Adrenal gland (tissue), 12 donors: Measurements from ENCODE around the gene RELN. TPM values are rescaled to one million over a fixed set of nuclear protein-coding genes. Genes with fewer than 3 reads are reported as not detected.

Experiments
- DNase-seq, 7 donors: peaks; one replicate each; pipeline ENCODE4 v3.0.0-alpha.2; 2019 to 2020
- H3K27ac ChIP-seq, 5 donors: fragments of 200-600 bp; sonication (generic) in 4 of 5; 1 replicate in 3 of 5; 2 replicates in 2 of 5; pipeline versions ENCODE4 v1.5.1 to v1.8.0; 2016 to 2020; ENCODE audit warnings: mild to moderate bottlenecking in 1 of 5
- H3K27me3 ChIP-seq: fragments of 200-600 bp; 2 replicates; pipeline ENCODE4 v1.8.0; 2021
- H3K36me3 ChIP-seq, 2 donors: fragments of 200-600 bp; replicated peaks in 1 of 2; 1 replicate in 1 of 2; 2 replicates in 1 of 2; pipeline versions ENCODE4 v1.5.1 to v1.8.0; 2018 to 2022
- H3K4me1 ChIP-seq, 2 donors: fragments of 200-600 bp; replicated peaks in 1 of 2; 1 replicate in 1 of 2; 2 replicates in 1 of 2; pipeline versions ENCODE4 v1.5.1 to v1.8.0; 2018 to 2021
- H3K4me3 ChIP-seq, 4 donors: fragments of 200-600 bp; sonication (generic) in 3 of 4; one replicate each; pipeline ENCODE4 v1.5.1; 2016 to 2018
- H3K9me3 ChIP-seq, 3 donors: fragments of 200-600 bp; sonication (generic) in 1 of 3; replicated peaks in 1 of 3; 1 replicate in 2 of 3; 2 replicates in 1 of 3; pipeline versions ENCODE4 v1.5.1 to v1.8.0; 2016 to 2021
- CTCF ChIP-seq, 6 experiments: fragments of 450-650 bp in 4 of 6; fragments of 200-600 bp in 2 of 6; sonication (generic) in 1 of 6; IDR thresholded peaks; 1 replicate in 5 of 6; 2 replicates in 1 of 6; pipeline versions ENCODE4 v1.5.1 to v1.8.0; 2016 to 2021; ENCODE audit warnings: antibody characterized with exemption in 6 of 6, mild to moderate bottlenecking in 2 of 6, moderate library complexity in 1 of 6
- POLR2A ChIP-seq, 2 donors: fragments of 450-650 bp; IDR thresholded peaks; one replicate each; pipeline ENCODE4 v1.6.1; 2017; ENCODE audit warnings: antibody characterized with exemption in 2 of 2, mild to moderate bottlenecking in 2 of 2, moderate library complexity in 1 of 2
- WGBS, 4 donors: extraction: QIAGEN DNeasy Blood & Tissue Kit in 2 of 4; methylation state at CpG; one replicate each; pipeline versions ENCODE4 v1.1.5 to v1.1.7; 2013 to 2017; 5-methylcytosine and 5-hydroxymethylcytosine counted together
- intact Hi-C, 2 donors: fragments of 100-400 bp; cut with DNase I; formaldehyde crosslinking; loops; one replicate each; pipeline versions ENCODE4 v1.14.1 to v1.15.0; 2022 to 2023
- polyA plus RNA-seq, 3 donors: library from polyadenylated mRNA; stranded (reverse); fragments of 200-250 nt in 2 of 3; fragments of 350-450 nt in 1 of 3; fragmentation: Illumina TruSeq in 1 of 3; extraction: RNeasy Lipid Tissue Mini Kit (QIAGEN cat#74804) in 1 of 3; gene quantifications; one replicate each; pipeline ENCODE4 v1.2.3, GENCODE V29; 2013 to 2014
- total RNA-seq, 9 donors: library from RNA; depleted of rRNA in 4 of 9; stranded (reverse); fragments of >200 nt in 4 of 9; fragments of 120-200 nt in 1 of 9; fragmentation: NEBNext Ultra II Directional in 1 of 9; extraction: Animal tissue kit (Norgen Biotek cat#: 25700) in 1 of 9; gene quantifications; one replicate each; pipeline versions ENCODE4 v1.1.0 to v1.2.4, GENCODE V29; 2013 to 2023
- donor health status: healthy with polysubstance abuse.
- donor health status: Bipolar disorder and iron deficiency.
- donor health status: DM: yes; HTN: yes; CAD: no.
- donor health status: DM: no; HTN: no; CAD: no.
- donor health status: DM: no; HTN: no; CAD: no.
- donor health status: DM: yes; HTN: yes; CAD: no.

The RELN gene
- total and polyA plus RNA-seq, 12 donors: 0.88 to 7.9 (median 2.3) TPM

GRCh38 chr7:103762065-103762760 lies 227.2 kb downstream of the RELN start:
- TF ChIP-seq POLR2A (IDR thresholded peaks at IDR 0.05) (no peak), CTCF (IDR thresholded peaks at IDR 0.05) (no peak)
- H3K27ac ChIP-seq: no peak overlapping the region
- H3K36me3 ChIP-seq: no peaks in the 10 kb centered on the region
- no peaks in the 10 kb centered on the region for H3K27me3 ChIP-seq
- intact Hi-C loops: no loop called here
- WGBS, 4 donors: 61 to 72% (median 66%) methylated on average over 3 of the region's 3 CpGs
- H3K4me1 ChIP-seq: no peaks in the 10 kb centered on the region
- DNase-seq: no peak
- H3K9me3 ChIP-seq: no peaks in the 10 kb centered on the region
- no peak overlapping the region for H3K4me3 ChIP-seq

GRCh38 chr7:103752995-103753394 lies 236.5 kb downstream of the RELN start:
- no peaks in the 10 kb centered on the region for H3K27me3 ChIP-seq
- intact Hi-C loops: no loop called here
- DNase-seq: no peak
- no peak overlapping the region for H3K27ac ChIP-seq
- no peaks in the 10 kb centered on the region for H3K4me1 ChIP-seq
- no peaks in the 10 kb centered on the region for H3K36me3 ChIP-seq
- 49 to 74% (median 60%) methylated on average over 2 of the region's 2 CpGs for WGBS, 4 donors
- no peaks in the 10 kb centered on the region for H3K9me3 ChIP-seq
- TF ChIP-seq CTCF (IDR thresholded peaks at IDR 0.05) (no peak), POLR2A (IDR thresholded peaks at IDR 0.05) (no peak)
- H3K4me3 ChIP-seq: no peak overlapping the region

- Histone ChIP-seq H3K27ac (no peak overlapping the region), H3K27me3 (no peaks in the 10 kb centered on the region), H3K4me3 (no peak overlapping the region), H3K36me3 (no peaks in the 10 kb centered on the region), H3K9me3 (no peaks in the 10 kb centered on the region), H3K4me1 (no peaks in the 10 kb centered on the region)
- intact Hi-C loops: no loop called here
- DNase-seq: no peak
- WGBS, 4 donors: 80 to 88% (median 83%) methylated on average over 7 to 8 of the region's 8 CpGs
- TF ChIP-seq POLR2A (IDR thresholded peaks at IDR 0.05) (no peak), CTCF (IDR thresholded peaks at IDR 0.05) (no peak)
Observed at GRCh38 chr7:103751311-103751880, 238.1 kb downstream of the RELN start.

GRCh38 chr7:103748680-103749079 lies 240.8 kb downstream of the RELN start:
- Histone ChIP-seq H3K4me1 (no peaks in the 10 kb centered on the region), H3K9me3 (no peaks in the 10 kb centered on the region), H3K36me3 (no peaks in the 10 kb centered on the region), H3K4me3 (no peak overlapping the region), H3K27ac (no peak overlapping the region), H3K27me3 (no peaks in the 10 kb centered on the region)
- no peak for DNase-seq
- WGBS, 4 donors: 59 to 80% (median 64%) methylated on average over 1 of the region's 1 CpG
- intact Hi-C loops: no loop called here
- TF ChIP-seq CTCF (IDR thresholded peaks at IDR 0.05): no peak
- no peak for TF ChIP-seq POLR2A (IDR thresholded peaks at IDR 0.05)
